K562 (cell line): ENCODE results near the gene HCN1.

Experiments used
- BCOR ChIP-seq: fragments of 450-650 bp; IDR thresholded peaks from 2 replicates; pipeline ENCODE4 v1.6.1; 2016
- GATAD2A ChIP-seq: fragments of 450-650 bp; IDR thresholded peaks from 2 replicates; pipeline ENCODE4 v1.6.1; 2017
- KAT7 ChIP-seq: sonication (generic); formaldehyde crosslinking; IDR thresholded peaks from 2 replicates; pipeline ENCODE4 v1.8.0; 2022; ENCODE audit warnings: missing genetic modification reagents, mild to moderate bottlenecking, borderline replicate concordance
- POLR2A ChIP-seq: fragments of 450-650 bp; conservative IDR thresholded peaks from 2 replicates; pipeline ENCODE4 v1.6.1; 2016
- POLR2AphosphoS2 ChIP-seq: IDR thresholded peaks from 2 replicates; pipeline ENCODE4 v1.6.1; 2012; ENCODE audit warnings: low read length, improper control_type of control experiment
- RBM22 ChIP-seq: fragments of 200-400 bp; formaldehyde crosslinking; IDR thresholded peaks from 2 replicates; pipeline ENCODE4 v1.6.1; 2018; ENCODE audit warnings: low read length, low read depth; ENCODE audit not compliant: poor library complexity, severe bottlenecking
- SRSF3 ChIP-seq: fragments of 200-400 bp; formaldehyde crosslinking; IDR thresholded peaks from 2 replicates; pipeline ENCODE4 v1.6.1; 2016; ENCODE audit warnings: mild to moderate bottlenecking, low read length, moderate library complexity; ENCODE audit not compliant: insufficient read depth
- TAF15 ChIP-seq: fragments of 200-400 bp; formaldehyde crosslinking; IDR thresholded peaks from 2 replicates; pipeline ENCODE4 v1.6.1; 2017; ENCODE audit warnings: mild to moderate bottlenecking, low read depth, low read length, moderate library complexity
- ZNF212 ChIP-seq: fragments of 450-650 bp; formaldehyde crosslinking; IDR thresholded peaks from 2 replicates; pipeline ENCODE4 v1.4.0; 2020; ENCODE audit warnings: mild to moderate bottlenecking

DNA sequence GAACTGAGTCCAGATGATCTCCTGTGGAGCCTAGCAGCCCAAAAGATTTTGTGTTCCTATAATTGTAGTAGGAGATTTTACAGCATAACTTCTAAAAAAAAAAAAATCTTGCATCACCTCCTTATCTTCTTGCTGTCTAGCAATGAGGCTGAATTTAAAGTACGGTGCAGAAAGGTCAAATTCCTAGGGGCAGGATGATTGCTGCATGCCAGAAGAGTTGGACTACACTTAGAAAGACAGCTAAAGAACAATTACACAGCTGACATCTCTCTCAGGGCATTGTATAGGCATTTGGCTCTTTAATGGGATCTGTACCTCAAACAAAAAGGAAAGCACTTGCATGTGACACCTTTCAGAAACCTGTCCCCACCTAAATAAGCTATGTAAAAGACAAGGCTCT lies 443.2 kb downstream of the HCN1 start:
- TF ChIP-seq KAT7 = no peak
- no peak for TF ChIP-seq POLR2A
- no peak for TF ChIP-seq POLR2AphosphoS2
- TF ChIP-seq BCOR = no peak
- TF ChIP-seq ZNF212 = no peak
- TF ChIP-seq TAF15 = no peak
- no peak for TF ChIP-seq GATAD2A
- no peak for TF ChIP-seq RBM22
- no peak for TF ChIP-seq SRSF3
